ENCODE measurements around the gene STOM. TPM values are rescaled to one million over a fixed set of nuclear protein-coding genes. Genes with fewer than 3 reads are reported as not detected.

The STOM gene
- total and polyA plus RNA-seq, 10 of the 15 experiments (the other 5 are each of a cell fraction or from before 2014, with no cell fraction given) = 6.7 to 47.4 (median 39.8) TPM

DNA sequence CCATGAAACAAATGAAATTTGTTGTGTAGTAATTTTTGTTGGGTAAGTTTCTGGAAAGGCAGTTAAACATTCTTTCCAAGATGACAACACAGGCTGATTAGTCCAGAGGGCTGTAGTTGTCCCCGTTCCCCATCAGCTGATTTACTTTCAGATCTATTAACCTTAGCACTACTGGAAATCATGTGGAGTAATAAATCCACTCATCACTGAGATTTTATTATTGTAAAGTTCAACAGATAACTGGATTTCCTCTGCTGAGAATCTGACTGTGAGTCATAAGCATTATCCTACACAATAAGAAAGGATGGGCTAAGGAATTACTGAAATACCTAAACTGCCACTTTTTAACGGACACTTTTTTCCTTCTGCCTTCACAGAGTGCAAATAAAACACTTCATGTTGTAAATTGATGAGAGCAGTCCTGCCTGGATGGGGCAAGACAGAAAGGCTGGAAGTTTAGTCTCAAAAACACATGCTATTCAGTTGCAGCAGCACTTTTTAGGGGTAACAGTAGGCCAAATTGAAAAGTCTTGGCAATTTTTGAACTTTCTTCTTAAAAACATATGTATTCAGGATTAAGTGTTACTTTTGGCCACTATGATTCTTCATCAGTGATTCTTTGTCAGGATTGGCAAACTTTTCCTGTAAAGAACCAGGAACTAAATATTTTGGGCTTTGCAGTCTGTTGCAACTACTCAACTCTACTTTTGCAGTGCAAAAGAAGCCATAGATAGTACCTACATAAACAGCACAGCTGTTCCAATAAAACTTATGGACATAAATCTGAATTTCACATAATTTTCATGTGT, 7.0 kb downstream of the STOM start:
- Histone ChIP-seq H3K36me3 (ENCODE audit: control insufficient read depth in 2 of 2, insufficient read depth in 2 of 2, low read length in 1 of 2) (no peaks in the 10 kb centered on the region), H3K9ac (ENCODE audit: control insufficient read depth, insufficient read depth, low read length) (no peak overlapping the region), H3K4me1 (ENCODE audit: control insufficient read depth, insufficient read depth, low read length) (peaks cover 18% of the 10 kb centered on the region), H3K4me2 (ENCODE audit: control insufficient read depth, insufficient read depth) (no peak overlapping the region), H3K79me2 (ENCODE audit: control insufficient read depth, insufficient read depth, low read length) (no peaks in the 10 kb centered on the region; the same call in 1 of the 2 replicates), H4K20me1 (ENCODE audit: control insufficient read depth, insufficient read depth) (no peaks in the 10 kb centered on the region), H3K4me3 (no peak overlapping the region), H3K27ac (ENCODE audit: control insufficient read depth, insufficient read depth) (no peak overlapping the region), H2AFZ (ENCODE audit: control insufficient read depth, low read depth, low read length) (no peak overlapping the region), H3K27me3 (replicated peaks in 1 of 2; ENCODE audit: control insufficient read depth in 2 of 2, insufficient read depth in 2 of 2, low read length in 1 of 2) (no peaks in the 10 kb centered on the region), H3K9me3 (replicated peaks; ENCODE audit: control insufficient read depth, insufficient read depth, low read length) (no peaks in the 10 kb centered on the region; the same call in 2 of the 3 replicates)
- intact Hi-C loops (cut with micrococcal nuclease; ENCODE audit: unreplicated experiment) = no loop called here
- no TSS peak for BruUV-seq (replicated peaks)
- 97% methylated on average over 2 of the region's 2 CpGs for WGBS (ENCODE audit: insufficient coverage, insufficient replicate concordance, low lambda C conversion rate, missing lambda C conversion rate)
- ChIA-PET SMC1A (ENCODE audit: uncharacterized antibody, unreplicated experiment) (interaction anchor here (0.8 to 3.5 kb wide), 5 partner anchors 9 to 39 kb away, joined by 3 to 22 read pairs (median 3); no protein-coding TSS in a partner anchor), RAD21 (ENCODE audit: unreplicated experiment) (interaction anchor here (0.9 kb wide), 1 partner anchor 150 kb away, joined by 3 read pairs; no protein-coding TSS in a partner anchor), CTCF (interaction anchor here (1.3 to 2.5 kb wide), 3 partner anchors 9 to 43 kb away, joined by 3 to 13 read pairs (median 5); no protein-coding TSS in a partner anchor), POLR2A (no interaction called here)
- ATAC-seq (no peak), FAIRE-seq (peak; percentile 44), DNase-seq (ENCODE audit: low read depth, low spot score) (no peak)
- TF ChIP-seq SRF (IDR thresholded peaks at IDR 0.05; ENCODE audit: low read depth in 2 of 2, low read length in 2 of 2) (no peak), HDAC6 (IDR thresholded peaks at IDR 0.05; ENCODE audit: unreplicated experiment) (no peak), ESRRA (IDR thresholded peaks at IDR 0.05; ENCODE audit: low read length) (no peak), ETV6 (conservative IDR thresholded peaks at IDR 0.05 in 1 of 2, IDR thresholded peaks at IDR 0.05 in 1 of 2; ENCODE audit: borderline replicate concordance in 1 of 2, low read depth in 1 of 2) (no peak)
- in situ Hi-C loops (cut with MboI) = no loop called here

Data from GM12878 (cell line).